ENCODE results near the gene CER1.
"Not testable (repeated sequence)": the region's sequence is repeated elsewhere in the genome, so short reads cannot be mapped to it uniquely, and the experiment has no call there.

The CER1 gene

DNA sequence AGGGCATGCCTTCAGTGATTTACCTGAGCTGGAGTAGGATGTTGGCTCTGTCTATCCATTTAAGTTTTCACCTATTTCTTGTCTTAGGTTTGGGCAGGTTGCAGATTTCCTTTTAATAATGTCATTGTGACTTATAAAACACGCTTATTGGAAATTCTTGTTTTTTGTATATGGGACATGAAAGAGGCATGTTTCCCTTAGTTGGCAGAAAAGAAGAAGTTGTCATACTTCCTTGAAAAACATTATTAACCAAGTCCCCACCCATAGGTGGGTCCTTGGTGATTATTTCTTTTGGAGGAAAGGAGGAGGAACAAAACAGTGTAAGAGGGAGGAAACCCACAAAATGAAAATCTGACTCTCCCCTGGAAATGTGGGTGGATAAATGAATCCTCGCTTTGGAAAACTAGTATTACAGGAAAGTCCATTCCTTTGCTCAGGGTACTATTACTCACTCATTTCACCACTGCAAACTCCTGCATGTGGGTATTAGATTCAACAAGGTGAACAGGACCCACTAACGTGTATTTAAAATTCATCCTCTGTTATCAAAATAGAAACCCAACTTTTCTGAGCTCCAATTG, 9.3 kb downstream of the CER1 start:
- DNase-seq = no peak

GRCh38 chr9:14710804-14711203, 11.7 kb downstream of the CER1 start:
- no peak for DNase-seq

GRCh38 chr9:14706530-14707140, 15.9 kb downstream of the CER1 start:
- DNase-seq = no peak

GRCh38 chr9:14705079-14705478, 17.5 kb downstream of the CER1 start:
- DNase-seq = no peak

GRCh38 chr9:14704281-14704680, 18.3 kb downstream of the CER1 start:
- DNase-seq = no peak

GRCh38 chr9:14702200-14702720, 20.3 kb downstream of the CER1 start:
- DNase-seq = no peak

GRCh38 chr9:14693251-14693861, 29.2 kb downstream of the CER1 start, which contains the start of gene ZDHHC21:
Gene ZDHHC21, minus strand, starts transcription at chr9:14693432. Its CDS starts 19,092 bp downstream, at chr9:14674340.
- DNase-seq = peak; percentile 77

GRCh38 chr9:14692470-14693250, 29.9 kb downstream of the CER1 start:
- DNase-seq = peak; percentile 52

DNA sequence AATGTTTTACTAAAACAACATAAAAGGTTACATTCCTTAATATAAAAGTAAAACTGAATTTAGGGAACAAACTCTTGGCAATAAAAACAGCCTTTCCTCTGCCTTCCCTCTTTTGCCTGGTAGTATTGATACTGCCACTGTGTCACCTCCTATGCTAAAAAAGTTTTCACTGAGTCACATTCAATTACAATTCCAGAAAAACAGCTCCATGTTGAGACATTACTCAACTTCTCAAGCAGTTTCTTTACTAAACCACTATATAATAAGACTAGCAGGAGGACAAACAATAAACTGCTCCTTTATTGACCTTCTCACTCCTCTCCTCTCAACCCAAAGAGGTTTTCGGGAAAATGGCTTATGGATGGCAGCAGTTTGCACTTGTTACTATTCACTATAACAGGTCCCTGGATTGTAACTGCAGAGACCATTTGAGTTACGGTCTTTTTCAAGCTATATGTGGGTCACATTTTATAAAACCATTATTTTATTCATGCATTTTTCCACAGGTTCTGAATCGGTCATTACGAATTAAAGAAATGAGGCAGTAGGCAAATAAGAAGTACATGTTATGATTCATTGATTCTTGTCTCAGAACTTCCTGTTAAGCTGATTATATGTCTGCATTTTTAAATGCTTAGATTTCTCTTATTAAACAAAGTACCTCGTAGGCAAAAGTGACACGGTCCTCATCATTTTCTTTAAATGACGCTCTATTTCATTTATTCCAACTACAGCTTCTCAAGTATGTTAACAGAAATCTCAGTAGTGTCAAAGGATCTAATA, 31.4 kb downstream of the CER1 start:
- DNase-seq = no peak

DNA sequence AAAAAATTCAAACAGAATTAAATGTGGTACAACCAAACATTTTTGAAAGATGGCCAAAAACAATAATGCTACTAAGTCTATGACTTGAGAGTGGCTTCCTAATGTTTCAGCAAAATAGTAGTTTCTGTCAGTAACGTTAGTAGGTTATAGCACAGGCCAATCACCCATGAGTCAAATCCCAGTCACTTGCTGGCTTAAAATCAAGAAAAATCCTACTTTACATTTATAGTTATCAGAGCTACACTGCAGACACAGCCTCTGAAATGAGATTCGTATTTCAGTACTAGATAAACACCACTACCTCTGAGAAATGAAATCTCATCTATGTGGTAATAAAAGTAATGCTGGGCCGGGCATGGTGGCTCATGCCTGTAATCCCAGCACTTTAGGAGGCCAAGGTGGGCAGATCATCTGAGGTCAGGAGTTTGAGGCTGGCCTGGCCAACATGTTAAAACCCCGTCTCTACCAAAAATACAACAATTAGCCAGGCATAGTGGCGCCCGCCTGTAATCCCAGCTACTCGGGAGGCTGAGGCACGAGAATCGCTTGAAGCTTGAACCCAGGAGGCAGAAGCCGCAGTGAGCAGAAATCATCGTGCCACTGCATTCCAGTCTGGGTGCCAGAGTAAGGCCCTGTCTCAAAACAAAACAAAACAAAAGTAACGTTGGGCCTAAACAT, 35.4 kb downstream of the CER1 start:
- DNase-seq = no peak

DNA sequence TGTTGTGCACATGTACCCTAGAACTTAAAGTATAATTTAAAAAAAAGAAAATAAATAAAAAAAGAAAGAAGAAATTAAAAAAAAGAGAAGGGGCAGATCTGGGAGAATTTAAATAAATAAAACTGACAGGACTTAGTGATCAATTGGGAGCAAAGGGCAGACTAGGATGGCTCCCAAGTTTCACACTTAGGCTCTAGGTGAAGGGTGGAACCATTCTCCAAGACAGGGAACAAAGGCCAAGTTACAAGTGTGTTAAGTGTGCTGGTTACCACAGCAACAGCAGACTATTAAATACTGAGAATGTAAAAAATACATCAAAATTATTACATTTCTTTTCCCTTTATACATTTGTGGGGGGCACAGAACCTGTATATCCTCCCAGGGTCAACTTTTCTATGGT, 36.4 kb downstream of the CER1 start:
- no peak for DNase-seq

GRCh38 chr9:14682616-14683015, 39.9 kb downstream of the CER1 start:
- DNase-seq = not testable (repeated sequence)

- no peak for DNase-seq
Measured at GRCh38 chr9:14678776-14679175, 43.8 kb downstream of the CER1 start.

DNA sequence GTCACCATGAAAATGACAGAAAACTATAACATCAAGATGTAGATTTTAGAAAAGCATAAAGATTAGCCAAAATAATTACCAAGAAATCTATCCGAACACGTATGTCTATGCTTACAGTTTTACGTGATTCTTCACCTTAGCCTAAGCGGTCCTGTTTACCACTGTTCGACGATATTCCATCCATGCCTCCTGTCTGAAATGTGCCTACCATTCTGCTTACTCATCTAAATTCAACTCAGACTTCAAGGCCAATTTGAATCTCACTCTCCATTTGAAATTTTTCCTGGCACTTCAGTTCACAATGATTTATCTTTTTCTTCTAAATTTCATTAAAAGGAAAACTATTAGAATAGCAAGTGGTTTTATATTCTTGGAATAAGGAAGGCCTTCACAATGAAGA, 44.7 kb downstream of the CER1 start:
- no peak for DNase-seq

DNA sequence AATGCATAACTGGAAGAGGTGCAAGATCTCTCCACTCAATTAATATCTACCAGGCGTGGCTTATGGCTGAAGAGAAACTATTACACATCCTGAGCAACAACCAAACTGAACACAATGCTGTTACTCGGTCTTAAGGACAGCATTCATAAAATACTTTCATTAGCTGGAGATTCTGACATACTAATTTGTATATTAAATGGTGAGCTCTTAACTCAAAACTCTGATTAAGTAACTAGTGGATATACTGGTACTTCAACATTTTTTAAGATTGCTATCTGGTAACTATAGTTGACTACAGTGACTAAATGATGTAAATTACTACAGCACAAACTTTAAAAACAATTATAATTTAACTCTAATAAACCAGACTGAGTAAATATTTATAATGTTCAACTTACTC, 45.1 kb downstream of the CER1 start:
- DNase-seq = no peak

DNA sequence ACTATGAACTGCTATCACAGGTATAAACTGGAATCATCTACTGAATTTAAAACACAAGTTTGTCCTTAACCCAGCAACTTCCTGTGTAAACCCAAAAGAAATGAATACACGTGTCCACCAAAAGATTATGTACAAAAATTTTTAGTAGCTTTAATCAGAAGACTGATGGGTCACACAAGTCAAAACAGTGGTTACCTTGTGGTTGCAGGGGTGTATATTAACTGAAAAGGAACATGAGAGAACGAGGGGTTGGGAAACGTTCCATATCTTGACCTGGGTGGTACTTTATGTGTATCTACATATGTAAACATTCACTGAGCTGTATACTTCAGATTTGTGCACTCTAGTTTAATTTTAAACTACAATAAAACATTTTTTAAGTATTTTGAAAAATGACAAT, 47.9 kb downstream of the CER1 start:
- no peak for DNase-seq

DNA sequence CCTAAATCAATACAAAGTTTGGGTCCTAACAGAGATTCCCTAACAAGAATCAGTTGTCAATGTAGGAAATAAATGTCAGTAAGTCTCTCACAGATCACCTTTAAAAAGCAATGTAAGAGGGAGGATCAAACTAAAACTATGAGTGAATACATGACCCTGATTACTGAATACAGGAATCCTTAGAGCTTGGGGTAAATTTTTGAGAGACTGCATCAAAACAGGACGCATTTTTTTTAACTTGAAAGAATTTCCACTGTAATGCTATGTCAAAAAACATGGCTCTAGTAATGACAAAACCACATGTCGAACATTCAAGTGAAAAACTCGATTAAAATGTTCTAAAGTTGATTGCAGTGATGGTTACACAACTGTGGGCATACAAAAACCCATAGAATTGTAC, 51.2 kb downstream of the CER1 start:
- DNase-seq = no peak

GRCh38 chr9:14670718-14671117, 51.8 kb downstream of the CER1 start:
- no peak for DNase-seq

Data from DMS79 treated with DMSO at 0.1 percent for 48 hours (cell line).